Small intestine (tissue), 7 donors: ENCODE results near the gene OR52H1. TPM values are rescaled to one million over a fixed set of nuclear protein-coding genes. Genes with fewer than 3 reads are reported as not detected.

Experiments used
- DNase-seq, 2 donors: peaks; one replicate each; pipeline versions ENCODE4 v3.0.0 to v3.0.0-alpha.2; 2013
- FAIRE-seq: peaks from 2 replicates; lab custom pipeline; 2012; peaks lifted over from hg19 to GRCh38; lab: Jason Lieb, UNC
- H3K27ac ChIP-seq, 3 donors: one replicate each; pipeline ENCODE4 v1.5.1; 2013; ENCODE audit warnings: low read length in 2 of 3, mild to moderate bottlenecking in 2 of 3, control low read depth in 1 of 3, inconsistent platforms in 1 of 3, low read depth in 1 of 3, moderate library complexity in 1 of 3
- H3K27me3 ChIP-seq, 3 donors: one replicate each; pipeline ENCODE4 v1.6.1; 2013; ENCODE audit warnings: low read length in 3 of 3, inconsistent platforms in 1 of 3; ENCODE audit not compliant: control insufficient read depth in 3 of 3, insufficient read depth in 3 of 3
- H3K36me3 ChIP-seq, 3 donors: one replicate each; pipeline ENCODE4 v1.6.1; 2013; ENCODE audit warnings: low read length in 3 of 3, inconsistent platforms in 1 of 3, low read depth in 1 of 3, mild to moderate bottlenecking in 1 of 3, moderate library complexity in 1 of 3; ENCODE audit not compliant: control insufficient read depth in 3 of 3, insufficient read depth in 2 of 3
- H3K4me1 ChIP-seq, 3 donors: one replicate each; pipeline ENCODE4 v1.6.1; 2013; ENCODE audit warnings: low read length in 2 of 3, inconsistent platforms in 1 of 3, low read depth in 1 of 3, mild to moderate bottlenecking in 1 of 3, moderate library complexity in 1 of 3; ENCODE audit not compliant: control insufficient read depth in 3 of 3, insufficient read depth in 2 of 3
- H3K4me3 ChIP-seq, 3 donors: one replicate each; pipeline ENCODE4 v1.5.1; 2013; ENCODE audit warnings: low read length in 3 of 3, control low read depth in 1 of 3, inconsistent platforms in 1 of 3, low read depth in 1 of 3, mild to moderate bottlenecking in 1 of 3, moderate library complexity in 1 of 3
- H3K9me3 ChIP-seq, 2 donors: one replicate each; pipeline ENCODE4 v1.6.1; 2013; ENCODE audit warnings: low read depth in 1 of 2, low read length in 1 of 2; ENCODE audit not compliant: control insufficient read depth in 2 of 2, insufficient read depth in 1 of 2
- WGBS, 3 donors: extraction: QIAGEN DNeasy Blood & Tissue Kit; methylation state at CpG; one replicate each; pipeline ENCODE4 v1.1.7; 2013; 5-methylcytosine and 5-hydroxymethylcytosine counted together
- polyA plus RNA-seq, 4 donors: library from polyadenylated mRNA; stranded (reverse) in 3 of 4; unstranded in 1 of 4; fragments of 200-250 nt in 3 of 4; fragments of 120-200 nt in 1 of 4; gene quantifications; one replicate each; pipeline versions ENCODE4 v1.2.1 to v1.2.3, GENCODE V29; 2013
- donor health status: healthy with polysubstance abuse.
- donor health status: control.
- donor health status: control.
- donor health status: Bipolar disorder and iron deficiency.
- donor health status: healthy.

Gene OR52H1
- polyA plus RNA-seq, 4 donors: not detected

DNA sequence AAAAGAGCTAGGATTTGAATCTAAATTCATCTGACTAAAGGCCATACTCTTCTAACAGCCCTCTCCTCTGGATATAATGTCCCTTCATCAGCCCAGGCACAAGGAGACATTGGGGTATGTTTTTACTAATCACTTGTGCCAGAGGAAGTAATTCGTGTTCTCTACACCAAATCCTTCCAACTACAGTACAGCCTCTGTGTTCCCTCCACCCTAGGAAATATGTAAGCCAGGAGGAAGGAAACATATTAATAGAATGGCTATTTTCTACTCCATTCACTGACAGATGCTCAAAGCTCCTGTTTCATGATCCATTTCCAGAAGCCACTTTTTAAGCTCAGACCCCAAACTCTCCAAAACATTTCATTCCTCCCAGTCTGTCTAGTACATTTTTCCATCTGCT lies 19.8 kb downstream of the OR52H1 start:
- 43 to 61% (median 46%) methylated on average over 1 of the region's 1 CpG for WGBS, 3 donors
- FAIRE-seq (no peak), DNase-seq (no peak)
- H3K27me3 ChIP-seq: peaks cover 0 to 2% (median 0%) of the 10 kb centered on the region in 3 donors
- no peak overlapping the region for H3K27ac ChIP-seq
- H3K9me3 ChIP-seq: no peaks in the 10 kb centered on the region
- no peaks in the 10 kb centered on the region for H3K36me3 ChIP-seq
- no peak overlapping the region for H3K4me3 ChIP-seq
- no peaks in the 10 kb centered on the region for H3K4me1 ChIP-seq

DNA sequence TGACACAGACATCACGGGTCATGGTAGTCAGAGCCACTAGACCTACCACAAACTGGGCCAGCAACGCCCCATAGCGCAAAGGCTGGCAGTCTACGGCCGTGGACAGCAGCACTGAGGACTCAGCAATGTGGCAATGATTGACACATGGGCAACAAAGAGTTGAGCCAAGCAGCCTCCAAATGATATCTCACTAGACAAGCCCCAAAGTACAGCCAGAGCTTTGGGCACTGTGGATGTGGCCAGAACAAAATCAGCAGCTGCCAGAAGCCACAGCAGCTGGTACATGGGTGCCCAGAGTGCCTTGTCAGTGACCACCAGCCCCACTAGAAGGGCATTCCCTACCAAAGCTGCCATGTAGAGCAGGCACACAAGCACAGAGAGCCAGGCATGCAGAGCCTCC lies 20.6 kb downstream of the OR52H1 start:
- peaks cover 0 to 2% (median 0%) of the 10 kb centered on the region in 3 donors for H3K27me3 ChIP-seq

DNA sequence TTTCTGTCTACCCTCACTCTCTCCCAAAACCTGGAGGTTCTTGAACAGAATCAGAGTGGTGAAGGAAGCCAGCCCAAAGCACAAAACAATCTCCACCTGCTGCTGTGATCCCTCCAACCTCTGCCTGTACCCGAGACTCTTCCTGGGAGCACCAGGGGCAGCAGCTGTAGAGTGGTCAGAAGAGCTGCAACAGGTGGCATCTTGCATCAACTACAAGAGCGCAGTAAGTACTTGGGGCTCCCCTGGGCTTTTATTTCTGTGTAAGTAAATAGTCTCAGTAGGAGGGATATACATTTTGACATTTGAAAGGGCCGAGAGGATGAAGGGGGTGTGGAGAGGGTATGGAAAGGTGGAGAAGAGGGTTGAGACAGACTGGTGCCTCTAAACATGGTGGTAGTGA lies 23.6 kb downstream of the OR52H1 start:
- Histone ChIP-seq H3K36me3 (no peaks in the 10 kb centered on the region), H3K9me3 (no peaks in the 10 kb centered on the region), H3K27me3 (peaks cover 0 to 2% (median 0%) of the 10 kb centered on the region in 3 donors), H3K27ac (no peak overlapping the region), H3K4me1 (no peaks in the 10 kb centered on the region), H3K4me3 (no peak overlapping the region)
- FAIRE-seq (no peak), DNase-seq (no peak)
- WGBS, 3 donors: 60 to 62% (median 62%) methylated on average over 3 of the region's 3 CpGs

More for the DNA sequence above, 20.6 kb downstream of the OR52H1 start:
- Histone ChIP-seq H3K36me3 (no peaks in the 10 kb centered on the region), H3K4me1 (no peaks in the 10 kb centered on the region), H3K9me3 (no peaks in the 10 kb centered on the region), H3K4me3 (no peak overlapping the region), H3K27ac (no peak overlapping the region)
- 78 to 93% (median 86%) methylated on average over 5 of the region's 5 CpGs for WGBS, 3 donors
- no peak for DNase-seq
- FAIRE-seq: no peak

DNA sequence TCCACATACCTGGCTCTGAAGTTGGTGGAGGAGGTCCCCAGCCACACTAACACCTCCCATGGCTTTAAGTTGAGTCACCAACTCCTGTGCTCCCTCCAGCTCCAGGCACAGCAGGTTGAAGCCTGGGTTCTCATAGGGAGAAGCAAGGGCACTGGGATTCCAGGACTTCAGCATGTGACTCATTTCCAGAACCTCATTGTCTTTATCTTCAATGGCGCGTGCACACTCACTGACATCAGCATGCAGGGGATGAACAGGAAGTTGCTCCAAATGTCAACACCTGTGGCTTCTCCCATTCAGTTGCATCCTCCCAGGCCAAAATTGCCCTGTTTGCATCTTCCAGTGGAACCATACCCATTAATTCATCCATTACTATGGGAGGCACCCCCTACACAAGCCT lies 26.0 kb downstream of the OR52H1 start:
- FAIRE-seq: no peak
- no peak overlapping the region for H3K4me3 ChIP-seq
- WGBS, 3 donors: 90 to 100% (median 95%) methylated on average over 2 of the region's 2 CpGs
- H3K27ac ChIP-seq: no peak overlapping the region
- H3K9me3 ChIP-seq: no peaks in the 10 kb centered on the region
- DNase-seq: no peak
- no peaks in the 10 kb centered on the region for H3K4me1 ChIP-seq
- peaks cover 0 to 2% (median 0%) of the 10 kb centered on the region in 3 donors for H3K27me3 ChIP-seq
- no peaks in the 10 kb centered on the region for H3K36me3 ChIP-seq

DNA sequence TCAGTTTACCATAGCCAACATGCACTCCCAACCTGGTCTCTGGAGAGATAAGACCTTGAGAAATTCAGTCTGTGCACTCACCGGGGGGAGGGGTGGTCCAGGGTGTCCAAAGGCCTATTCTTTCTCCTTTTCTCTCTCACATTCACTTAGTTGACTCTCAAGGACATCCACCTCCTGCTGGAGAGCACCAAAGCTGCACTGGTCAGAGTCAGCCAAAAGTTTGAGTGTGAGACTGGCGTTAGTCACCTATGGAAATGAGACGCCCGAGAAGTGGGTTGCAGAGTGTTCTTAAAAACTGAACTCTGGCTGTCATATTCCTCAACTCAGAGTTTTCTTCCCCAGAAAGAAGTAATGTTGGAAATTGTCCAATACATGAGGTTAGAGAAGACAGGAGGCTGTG lies 26.8 kb downstream of the OR52H1 start:
- DNase-seq (no peak), FAIRE-seq (no peak)
- 90 to 95% (median 95%) methylated on average over 4 of the region's 4 CpGs for WGBS, 3 donors

DNA sequence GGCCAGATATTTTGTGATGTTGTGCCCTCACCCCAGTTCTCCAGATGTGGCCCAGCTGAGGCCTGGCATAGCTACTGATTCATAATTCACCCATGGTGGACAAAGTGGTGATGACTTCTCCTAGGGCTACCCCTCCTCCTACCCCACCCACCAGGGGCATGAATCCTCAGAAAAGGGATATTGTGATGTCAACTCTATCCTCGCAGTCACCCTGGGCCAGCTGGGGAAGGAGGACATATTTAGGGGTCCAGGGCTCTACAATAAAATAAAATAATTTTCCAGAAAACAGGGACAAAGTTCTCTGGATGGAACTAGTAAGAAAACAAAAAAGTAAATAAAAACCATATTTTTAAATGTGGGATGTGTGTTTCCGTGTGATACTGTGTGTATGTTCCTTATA lies 31.7 kb downstream of the OR52H1 start, which contains the start of gene UBQLNL:
TSS of gene UBQLNL (minus strand) at position 101 of the 400 bp plus-strand sequence. CDS start 258 bp downstream, outside the sequence.
- no peaks in the 10 kb centered on the region for H3K9me3 ChIP-seq
- no peak within 1 kb of the TSS for H3K27ac ChIP-seq
- no peak within 1 kb of the TSS for H3K4me3 ChIP-seq
- no peak for FAIRE-seq
- no peaks in the 10 kb centered on the region for H3K4me1 ChIP-seq
- no peaks in the 10 kb centered on the region for H3K27me3 ChIP-seq
- DNase-seq: no peak
- no peaks in the 10 kb centered on the region for H3K36me3 ChIP-seq
- 83 to 89% (median 88%) methylated on average over 2 of the region's 2 CpGs for WGBS, 3 donors

More for the DNA sequence above, 26.8 kb downstream of the OR52H1 start:
- no peak overlapping the region for H3K4me3 ChIP-seq
- H3K27me3 ChIP-seq: peaks cover 0 to 2% (median 0%) of the 10 kb centered on the region in 3 donors
- no peaks in the 10 kb centered on the region for H3K36me3 ChIP-seq
- no peak overlapping the region for H3K27ac ChIP-seq
- no peaks in the 10 kb centered on the region for H3K4me1 ChIP-seq
- H3K9me3 ChIP-seq: no peaks in the 10 kb centered on the region

DNA sequence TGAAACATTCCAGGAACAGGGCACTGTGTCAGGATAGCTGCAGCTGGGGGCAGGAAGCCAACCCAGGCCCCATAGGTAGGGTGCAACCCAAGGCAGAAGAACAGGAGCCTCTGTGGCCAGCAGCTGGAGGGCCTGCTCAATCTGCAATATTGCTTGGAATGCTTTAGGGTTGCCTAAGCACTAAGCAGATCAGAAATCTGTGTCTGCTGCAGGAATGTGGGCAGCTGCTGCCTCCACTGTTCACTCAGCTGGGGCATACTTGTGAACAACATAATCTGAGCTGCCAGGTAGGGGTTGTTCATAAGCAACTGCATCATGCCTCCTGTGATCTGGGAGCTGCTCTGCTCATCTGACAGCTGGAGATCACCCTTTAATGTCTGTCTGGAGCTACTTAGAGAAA lies 33.5 kb downstream of the OR52H1 start:
- H3K4me1 ChIP-seq: no peaks in the 10 kb centered on the region
- no peak overlapping the region for H3K27ac ChIP-seq
- H3K9me3 ChIP-seq: no peaks in the 10 kb centered on the region
- H3K36me3 ChIP-seq: no peaks in the 10 kb centered on the region
- DNase-seq (no peak), FAIRE-seq (no peak)
- no peaks in the 10 kb centered on the region for H3K27me3 ChIP-seq
- no peak overlapping the region for H3K4me3 ChIP-seq

DNA sequence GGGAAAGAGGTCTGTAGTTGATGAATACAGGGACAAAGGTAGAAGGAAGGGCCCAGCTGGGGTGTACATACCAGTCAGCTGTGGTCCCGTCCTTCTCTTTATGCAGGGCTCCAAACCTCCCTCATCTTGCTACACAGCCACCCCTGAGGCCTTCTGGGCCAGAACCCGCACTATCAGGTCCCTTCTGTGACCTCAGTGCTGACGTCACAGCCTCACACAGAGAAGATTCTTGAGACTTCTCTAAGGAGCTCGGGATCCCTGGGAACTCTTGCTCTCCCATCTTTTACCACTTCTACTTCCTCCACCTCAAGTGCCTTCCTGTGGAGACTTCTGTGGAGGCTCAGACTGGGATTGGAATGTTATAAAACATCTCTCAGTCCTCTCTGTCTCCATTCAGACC lies 38.5 kb downstream of the OR52H1 start, which contains the start of gene UBQLN3:
TSS of gene UBQLN3 (minus strand) at position 155 of the 400 bp plus-strand sequence. CDS start 399 bp downstream, outside the sequence.
- no peak for FAIRE-seq
- WGBS, 3 donors: 70 to 72% (median 71%) methylated on average over 4 of the region's 4 CpGs

DNA sequence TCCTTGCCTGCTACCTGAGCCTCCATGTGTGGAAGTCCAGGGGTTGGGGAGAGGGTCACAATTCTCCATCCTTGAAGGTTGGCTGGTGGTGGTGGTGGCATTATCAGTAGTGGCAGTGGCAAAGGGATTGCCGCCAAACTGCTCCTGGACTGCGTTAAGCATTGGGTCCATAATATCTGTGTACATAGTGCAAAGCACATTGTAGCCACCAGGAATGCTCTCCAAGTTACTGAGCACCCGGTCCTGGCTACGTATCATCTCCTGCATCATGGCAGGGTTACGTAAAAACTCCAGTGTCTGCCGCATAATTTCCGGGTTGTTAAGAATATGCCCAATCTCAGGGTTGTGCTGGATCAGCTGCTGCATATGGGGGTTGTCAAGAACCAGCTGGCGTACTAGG lies 39.7 kb downstream of the OR52H1 start:
- Histone ChIP-seq H3K27ac (no peak overlapping the region), H3K36me3 (no peaks in the 10 kb centered on the region), H3K9me3 (no peaks in the 10 kb centered on the region), H3K4me3 (no peak overlapping the region), H3K27me3 (no peaks in the 10 kb centered on the region), H3K4me1 (no peaks in the 10 kb centered on the region)
- 87 to 94% (median 91%) methylated on average over 8 of the region's 8 CpGs for WGBS, 3 donors
- DNase-seq (no peak), FAIRE-seq (no peak)

More for the DNA sequence above, 38.5 kb downstream of the OR52H1 start, which contains the start of gene UBQLN3:
- Histone ChIP-seq H3K36me3 (no peaks in the 10 kb centered on the region), H3K9me3 (no peaks in the 10 kb centered on the region), H3K27me3 (no peaks in the 10 kb centered on the region), H3K27ac (no peak within 1 kb of the TSS), H3K4me3 (no peak within 1 kb of the TSS), H3K4me1 (no peaks in the 10 kb centered on the region)
- DNase-seq: no peak
